HT-29 (cell line): ENCODE measurements around the gene USP16. TPM values are rescaled to one million over a fixed set of nuclear protein-coding genes. Genes with fewer than 3 reads are reported as not detected.
A peak's percentile ranks its signal among the peaks of the same experiment; 100 is the strongest.
"Not testable (repeated sequence)": the region's sequence is repeated elsewhere in the genome, so short reads cannot be mapped to it uniquely, and the experiment has no call there.

Source experiments
- DNase-seq: peaks from one replicate; pipeline ENCODE4 v3.0.0-alpha.2; 2015; ENCODE audit warnings: low spot score
- total RNA-seq: library from RNA; depleted of rRNA; stranded (reverse); fragments of >200 nt; shearing (Covaris generic); gene quantifications from 2 replicates; pipeline ENCODE4 v1.2.3, GENCODE V29; 2014; rRNA removed

Gene USP16
- total RNA-seq = 6.5 and 9.1 TPM in 2 replicates

DNA sequence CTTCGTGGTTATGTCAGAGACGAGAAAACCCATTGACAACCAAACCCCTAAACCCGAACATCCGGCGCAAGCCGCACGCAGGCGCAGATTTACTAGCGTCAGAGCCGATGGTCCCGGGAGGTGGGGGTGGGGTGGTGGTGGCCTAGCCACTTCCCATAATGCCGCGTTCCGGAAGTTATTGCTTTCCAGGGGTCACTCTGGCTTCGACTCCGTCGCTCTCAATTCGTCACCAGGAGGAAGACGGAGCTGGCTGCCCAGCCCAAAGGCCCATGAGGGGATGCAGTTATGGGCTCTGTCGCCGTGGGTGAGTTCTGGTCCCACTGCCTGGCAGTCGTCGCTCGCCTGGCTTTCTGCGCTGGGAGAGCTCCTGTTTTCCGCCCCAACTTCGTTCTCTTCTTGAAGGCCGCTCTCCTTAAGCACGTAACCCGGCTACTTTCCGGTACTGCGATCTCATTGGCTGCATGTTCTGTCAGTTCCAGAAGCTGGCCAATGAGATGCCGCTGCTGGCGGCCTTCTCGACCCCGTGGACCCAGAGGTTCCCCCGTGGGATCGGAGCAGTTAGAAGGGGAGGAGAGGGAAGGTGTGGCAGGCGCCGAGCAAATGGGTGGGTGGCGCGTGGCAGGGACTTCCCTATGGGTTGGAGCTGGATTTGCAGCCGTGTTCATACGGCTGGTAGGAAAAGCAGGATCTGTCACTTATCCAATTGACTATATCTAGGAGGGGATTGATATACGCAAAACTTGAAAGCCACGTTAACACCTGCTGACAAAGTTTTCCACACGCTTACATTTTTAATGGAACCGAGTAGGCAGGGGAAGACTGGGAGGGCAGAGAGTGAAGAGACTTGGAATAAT, at the start of gene USP16:
Gene USP16 (plus strand): TSS at position 195 of the 854 bp plus-strand sequence. CDS start 3,246 bp downstream, outside the sequence.
- peak; percentile 94 for DNase-seq

DNA sequence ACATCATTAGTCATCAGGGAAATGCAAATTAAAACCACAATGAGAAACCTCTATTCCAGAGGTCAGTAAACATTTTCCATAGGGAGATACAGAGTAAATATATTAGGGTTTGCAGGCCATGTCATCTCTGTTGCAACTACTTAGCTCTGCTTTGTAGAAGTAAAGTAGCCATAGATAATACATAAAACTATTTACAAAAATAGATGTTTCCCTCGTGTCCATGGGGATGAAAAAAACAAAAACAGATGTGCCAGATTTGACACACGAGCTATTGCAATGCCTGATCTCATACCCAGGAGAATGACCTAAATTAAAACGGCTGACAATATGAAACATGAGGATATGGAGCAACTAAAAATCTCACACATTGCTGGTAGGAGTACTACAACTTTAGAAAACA, 49.1 kb upstream of the USP16 start:
- no peak for DNase-seq

DNA sequence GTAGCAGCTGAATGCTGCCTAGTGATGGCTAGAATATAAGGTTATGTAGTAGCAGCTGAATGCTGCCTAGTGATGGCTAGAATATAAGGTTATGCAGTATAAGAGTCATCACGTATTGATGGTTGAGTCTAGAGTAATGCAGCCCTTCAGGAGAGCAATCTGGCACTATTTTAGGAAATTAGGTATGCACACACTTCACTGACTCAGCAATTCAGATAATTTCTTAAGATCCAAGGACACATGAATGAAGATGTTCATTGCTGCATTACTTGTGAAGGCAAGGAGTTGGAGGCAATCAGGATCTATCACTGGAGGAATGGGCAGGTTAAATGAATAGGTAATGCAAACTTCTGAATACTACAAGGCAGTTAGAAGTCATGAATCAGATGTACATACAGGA, 45.4 kb upstream of the USP16 start:
- DNase-seq = no peak

DNA sequence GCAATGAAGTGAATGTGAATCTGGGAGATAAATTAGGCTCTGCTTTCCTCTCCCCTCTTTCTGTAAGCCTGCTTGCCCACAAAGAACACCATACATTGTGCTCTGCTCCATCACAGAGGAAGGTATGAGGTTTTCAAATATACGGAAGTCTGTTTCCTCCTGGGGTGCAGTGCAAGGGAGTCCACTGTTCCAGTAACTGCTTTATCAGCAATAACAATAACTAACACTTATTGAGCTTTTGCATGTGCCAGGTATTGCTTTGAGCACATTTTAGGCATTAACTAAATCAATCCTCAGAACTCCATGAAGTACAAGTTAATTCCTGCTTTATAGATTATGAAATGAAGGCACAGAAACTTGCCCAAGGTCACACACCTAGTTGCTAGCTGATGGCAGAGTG, 41.8 kb upstream of the USP16 start:
- DNase-seq = no peak

- no peak for DNase-seq
These were observed 37.8 kb upstream of the USP16 start for GRCh38 chr21:28986677-28987076.

- not testable (repeated sequence) for DNase-seq
These were observed 36.3 kb upstream of the USP16 start for GRCh38 chr21:28988146-28988545.

- no peak for DNase-seq
These were observed 32.5 kb upstream of the USP16 start for GRCh38 chr21:28991861-28992525.

GRCh38 chr21:28992526-28993292, 31.8 kb upstream of the USP16 start, which contains the start of gene LTN1:
Gene LTN1 (minus strand): TSS chr21:28992877. CDS start chr21:28992805, 72 bp downstream.
- DNase-seq = peak; percentile 95

DNA sequence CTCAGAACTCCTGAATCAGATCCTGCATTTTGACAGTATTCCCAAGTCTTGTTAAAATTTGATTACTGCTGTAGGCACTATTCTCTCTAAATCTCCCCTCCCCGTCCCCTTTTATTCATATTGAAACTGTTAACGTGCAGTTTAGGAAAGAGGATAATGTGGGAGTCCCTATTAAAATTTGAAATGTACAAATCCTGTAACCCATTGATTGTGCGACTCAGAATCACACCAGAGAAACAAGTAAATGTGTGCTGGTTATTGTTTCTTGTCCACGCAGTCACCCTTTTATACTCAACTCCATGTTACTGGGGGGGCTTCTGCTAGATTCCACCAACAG, 31.2 kb upstream of the USP16 start:
- DNase-seq = no peak

DNA sequence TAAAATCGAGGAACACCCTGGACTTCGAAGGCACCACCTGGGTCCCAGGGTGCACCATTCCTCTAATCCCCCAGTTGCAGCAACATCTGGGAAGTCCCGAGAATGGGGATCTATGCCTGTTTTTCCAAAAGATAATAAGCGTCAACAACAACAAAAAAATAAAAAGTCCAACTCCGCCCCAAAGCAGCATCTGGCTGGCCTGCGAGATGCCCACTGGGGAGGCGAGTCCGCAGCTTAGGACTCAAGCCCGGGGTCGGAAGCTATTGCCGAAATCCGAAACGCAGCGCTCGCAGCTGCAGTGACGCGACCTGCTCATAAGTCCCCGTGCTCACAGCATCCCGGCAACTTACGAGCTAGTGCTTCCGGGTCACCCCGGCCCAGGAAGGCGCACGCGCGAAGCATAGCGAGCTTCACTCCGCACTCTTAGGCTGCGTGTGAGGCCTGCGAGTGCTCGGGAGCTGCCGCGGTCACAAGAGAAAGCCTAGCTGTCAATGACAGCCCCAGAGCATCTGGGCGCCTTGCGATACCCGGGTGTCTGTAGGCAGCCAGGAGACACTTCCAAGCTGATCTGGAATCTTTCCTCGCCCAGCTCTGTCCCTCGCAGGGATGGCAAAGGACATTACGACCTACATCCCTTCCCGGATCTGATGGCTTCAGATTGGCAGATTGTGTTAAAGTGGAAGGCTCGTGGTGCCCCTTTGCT, 21.9 kb upstream of the USP16 start:
- DNase-seq = peak; percentile 90

DNA sequence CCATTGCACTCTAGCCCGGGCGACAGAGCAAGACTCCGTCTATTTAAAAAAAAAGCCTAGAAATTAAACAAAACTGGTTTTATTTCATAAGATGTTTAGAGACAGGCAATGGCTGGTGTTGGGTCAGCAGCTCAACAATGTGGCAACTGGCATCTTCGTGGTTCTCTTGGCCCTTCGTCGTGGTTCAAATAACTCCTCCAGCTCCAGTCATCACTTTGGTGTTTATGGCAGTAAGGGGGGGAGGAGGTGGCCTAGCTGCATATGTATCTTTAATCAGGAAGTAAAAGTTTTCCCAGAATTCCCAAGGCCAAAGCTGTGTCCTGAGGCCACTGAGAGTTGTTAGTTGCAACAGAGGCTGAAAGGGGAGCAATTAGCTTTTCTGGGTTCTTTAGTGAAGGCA, 18.8 kb upstream of the USP16 start:
- DNase-seq = no peak

- no peak for DNase-seq
These were observed 17.3 kb upstream of the USP16 start for GRCh38 chr21:29007135-29007534.

GRCh38 chr21:29007810-29008209, 16.7 kb upstream of the USP16 start:
- DNase-seq = no peak

GRCh38 chr21:29008367-29008766, 16.1 kb upstream of the USP16 start:
- DNase-seq = no peak

DNA sequence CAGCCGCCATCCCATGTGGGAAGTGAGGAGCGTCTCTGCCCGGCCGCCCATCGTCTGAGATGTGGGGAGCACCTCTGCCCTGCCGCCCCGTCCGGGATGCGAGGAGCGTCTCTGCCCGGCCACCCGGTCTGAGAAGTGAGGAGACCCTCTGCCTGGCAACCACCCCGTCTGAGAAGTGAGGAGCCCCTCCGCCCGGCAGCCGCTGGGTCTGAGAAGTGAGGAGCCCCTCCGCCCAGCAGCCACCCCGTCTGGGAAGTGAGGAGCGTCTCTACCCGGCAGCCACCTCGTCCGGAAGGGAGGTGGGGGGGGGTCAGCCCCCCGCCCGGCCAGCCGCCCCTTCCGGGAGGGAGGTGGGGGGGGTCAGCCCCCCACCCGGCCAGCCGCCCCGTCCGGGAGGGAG, 13.2 kb upstream of the USP16 start:
- not testable (repeated sequence) for DNase-seq

- DNase-seq = peak; percentile 2
These were observed 6.7 kb upstream of the USP16 start for GRCh38 chr21:29017639-29018237.

DNA sequence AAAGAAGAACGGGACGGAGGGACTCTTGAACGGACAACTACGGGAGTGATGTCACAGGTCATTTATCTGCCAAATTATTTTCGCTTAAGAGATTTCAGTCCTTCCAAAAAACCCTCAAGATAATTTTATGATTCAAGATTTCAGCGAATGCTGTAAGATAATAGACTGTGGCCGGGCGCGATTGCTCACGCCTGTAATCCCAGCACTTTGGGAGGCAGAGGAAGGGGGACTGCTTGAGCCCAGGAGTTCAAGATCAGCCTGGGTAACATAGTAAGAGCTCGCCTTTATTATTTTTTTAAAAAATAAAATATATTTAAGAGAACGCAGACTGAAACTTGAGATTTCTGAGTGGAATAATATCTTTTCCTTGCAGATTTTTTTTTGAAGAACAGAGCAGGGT, 5.9 kb upstream of the USP16 start:
- DNase-seq = no peak

DNA sequence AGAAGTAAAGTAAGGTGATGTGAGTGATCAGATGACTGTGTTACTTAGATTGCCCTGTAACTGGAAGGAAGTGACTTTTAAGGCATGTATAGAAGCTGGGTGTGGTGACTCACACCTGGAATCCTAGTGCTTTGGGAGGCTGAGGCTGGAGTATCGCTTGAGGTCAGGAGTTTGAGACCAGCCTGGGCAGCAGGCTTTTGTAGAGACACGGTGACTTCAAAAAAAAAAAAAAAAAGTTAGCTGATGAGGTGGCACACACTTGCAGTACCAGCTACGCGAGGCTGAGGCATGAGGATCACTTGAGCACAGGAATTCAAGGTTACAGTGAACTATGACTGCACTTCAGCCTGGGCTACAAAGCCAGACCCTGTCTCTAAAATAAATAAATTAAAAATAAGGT, 2.3 kb upstream of the USP16 start:
- no peak for DNase-seq

GRCh38 chr21:29025328-29025713, 853 bp downstream of the USP16 start:
- DNase-seq = no peak

GRCh38 chr21:29029524-29029923, 5.1 kb downstream of the USP16 start:
- DNase-seq = no peak

DNA sequence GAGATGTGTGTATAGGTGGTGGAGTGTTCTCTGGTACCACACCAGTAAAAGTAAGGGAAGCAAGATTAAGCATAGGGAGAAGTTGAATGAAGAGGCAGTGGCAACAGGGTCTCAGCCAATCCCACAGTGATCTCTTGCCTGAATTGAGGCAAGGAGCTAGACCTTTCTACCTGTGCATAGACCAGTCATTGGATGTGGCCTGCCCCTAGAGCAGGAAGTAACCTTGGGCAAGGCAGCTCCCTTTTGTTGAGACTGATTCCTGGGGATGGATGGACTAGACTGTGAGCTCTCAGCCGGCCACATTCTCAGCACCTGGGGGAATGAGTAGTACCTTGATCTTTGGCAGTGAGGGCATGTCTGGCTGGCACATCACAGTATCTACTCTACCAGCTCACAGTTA, 6.4 kb downstream of the USP16 start:
- no peak for DNase-seq
